Skeletal muscle cell (primary cell): Measurements from ENCODE around the gene SRD5A1.

Experiments
- DNase-seq: peaks from one replicate; pipeline ENCODE4 v3.0.0-alpha.2; 2010; ENCODE audit warnings: low read depth
- H3K4me3 ChIP-seq: 2 replicates; pipeline ENCODE4 v1.5.1; 2011; ENCODE audit warnings: low read depth, mild to moderate bottlenecking, control low read depth, low read length, moderate library complexity

The SRD5A1 gene, protein sequence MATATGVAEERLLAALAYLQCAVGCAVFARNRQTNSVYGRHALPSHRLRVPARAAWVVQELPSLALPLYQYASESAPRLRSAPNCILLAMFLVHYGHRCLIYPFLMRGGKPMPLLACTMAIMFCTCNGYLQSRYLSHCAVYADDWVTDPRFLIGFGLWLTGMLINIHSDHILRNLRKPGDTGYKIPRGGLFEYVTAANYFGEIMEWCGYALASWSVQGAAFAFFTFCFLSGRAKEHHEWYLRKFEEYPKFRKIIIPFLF

GRCh38 chr5:6632888-6633468 lies at the start of gene SRD5A1, which contains the start of gene NSUN2:
Gene SRD5A1 (plus strand): TSS chr5:6633440. CDS start chr5:6633577, 137 bp downstream.
Gene NSUN2 (minus strand): TSS chr5:6633044. CDS start chr5:6632979, 65 bp downstream.
- H3K4me3 ChIP-seq: peak within 1 kb of the TSS; percentile 82
- peak; percentile 73 for DNase-seq

DNA sequence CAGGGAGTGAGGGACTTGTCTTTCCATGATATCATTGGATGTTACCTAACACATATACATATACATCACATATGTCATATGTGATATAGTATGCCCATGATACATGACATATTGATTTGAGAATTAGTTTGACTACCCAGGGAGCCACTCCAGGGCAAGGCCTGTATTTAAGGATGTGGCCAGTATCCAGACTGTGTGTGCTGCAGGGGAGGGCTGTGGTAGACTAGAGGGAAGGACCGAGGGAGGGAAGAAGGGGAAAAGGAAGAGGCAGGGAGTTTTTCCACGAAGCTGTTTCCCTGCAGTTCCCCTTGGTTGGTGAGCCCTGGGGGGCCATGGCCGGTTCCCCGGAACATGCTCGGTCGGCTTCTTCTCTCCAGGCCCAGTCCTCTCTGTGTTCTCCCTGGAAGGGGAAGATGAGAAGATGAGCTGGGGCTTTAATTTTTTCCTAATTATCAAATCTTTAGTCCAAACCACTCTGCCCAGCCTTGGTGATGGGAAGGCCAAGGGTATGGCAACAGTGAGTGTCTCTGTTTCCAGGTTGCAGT lies 49.1 kb upstream of the SRD5A1 start:
- H3K4me3 ChIP-seq: no peak overlapping the region
- no peak for DNase-seq

GRCh38 chr5:6584727-6585126 lies 48.5 kb upstream of the SRD5A1 start:
- no peak overlapping the region for H3K4me3 ChIP-seq
- DNase-seq: no peak

- H3K4me3 ChIP-seq: no peak overlapping the region
- no peak for DNase-seq
Measured at GRCh38 chr5:6585168-6585567, 48.1 kb upstream of the SRD5A1 start.

GRCh38 chr5:6585939-6586646 lies 47.1 kb upstream of the SRD5A1 start:
- no peak overlapping the region for H3K4me3 ChIP-seq
- no peak for DNase-seq

DNA sequence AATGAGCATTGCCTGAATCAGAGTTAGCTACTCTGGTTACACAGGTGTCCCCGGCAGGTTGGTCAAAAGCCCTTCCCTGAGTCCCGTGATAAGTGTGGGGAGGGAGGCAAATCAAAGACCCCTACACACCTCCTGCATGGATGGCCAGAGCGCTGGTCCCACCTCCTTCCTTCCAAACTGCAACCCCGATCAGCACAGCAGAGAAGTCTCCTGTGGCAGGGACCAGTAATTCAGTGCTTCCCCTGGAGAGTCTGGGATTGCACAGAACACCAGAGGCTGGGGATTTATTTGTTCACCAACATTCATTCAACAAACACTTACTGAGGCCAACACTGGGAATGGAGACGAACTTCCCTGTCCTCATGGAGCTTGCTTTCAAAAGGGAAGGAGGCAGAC lies 46.6 kb upstream of the SRD5A1 start:
- no peak for DNase-seq
- H3K4me3 ChIP-seq: no peak overlapping the region

- H3K4me3 ChIP-seq: no peak overlapping the region
- DNase-seq: no peak
Measured at GRCh38 chr5:6587171-6587570, 46.1 kb upstream of the SRD5A1 start.

DNA sequence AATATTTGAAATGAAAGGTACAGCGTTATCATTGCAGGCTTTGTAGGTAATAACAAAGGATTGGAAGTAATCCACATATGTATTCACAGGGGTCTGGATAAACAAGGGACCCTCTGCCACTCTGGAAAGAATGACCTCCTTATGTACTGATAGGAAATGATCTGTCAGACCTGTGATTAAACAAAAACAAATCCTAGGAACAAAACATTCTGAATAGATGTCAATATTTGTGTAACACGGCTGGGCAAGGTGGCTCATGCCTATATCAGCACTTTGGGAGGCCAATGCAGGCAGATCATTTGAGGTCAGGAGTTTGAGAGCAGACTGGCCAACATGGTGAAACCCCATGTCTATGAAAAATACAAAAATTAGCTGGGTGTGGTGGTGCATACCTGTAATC lies 42.7 kb upstream of the SRD5A1 start:
- no peak overlapping the region for H3K4me3 ChIP-seq

GRCh38 chr5:6591671-6592288 lies 41.5 kb upstream of the SRD5A1 start:
- no peak overlapping the region for H3K4me3 ChIP-seq
- no peak for DNase-seq

More for the DNA sequence above, 42.7 kb upstream of the SRD5A1 start:
- no peak for DNase-seq

GRCh38 chr5:6592601-6593000 lies 40.6 kb upstream of the SRD5A1 start:
- peak; percentile 16 for DNase-seq
- H3K4me3 ChIP-seq: no peak overlapping the region

DNA sequence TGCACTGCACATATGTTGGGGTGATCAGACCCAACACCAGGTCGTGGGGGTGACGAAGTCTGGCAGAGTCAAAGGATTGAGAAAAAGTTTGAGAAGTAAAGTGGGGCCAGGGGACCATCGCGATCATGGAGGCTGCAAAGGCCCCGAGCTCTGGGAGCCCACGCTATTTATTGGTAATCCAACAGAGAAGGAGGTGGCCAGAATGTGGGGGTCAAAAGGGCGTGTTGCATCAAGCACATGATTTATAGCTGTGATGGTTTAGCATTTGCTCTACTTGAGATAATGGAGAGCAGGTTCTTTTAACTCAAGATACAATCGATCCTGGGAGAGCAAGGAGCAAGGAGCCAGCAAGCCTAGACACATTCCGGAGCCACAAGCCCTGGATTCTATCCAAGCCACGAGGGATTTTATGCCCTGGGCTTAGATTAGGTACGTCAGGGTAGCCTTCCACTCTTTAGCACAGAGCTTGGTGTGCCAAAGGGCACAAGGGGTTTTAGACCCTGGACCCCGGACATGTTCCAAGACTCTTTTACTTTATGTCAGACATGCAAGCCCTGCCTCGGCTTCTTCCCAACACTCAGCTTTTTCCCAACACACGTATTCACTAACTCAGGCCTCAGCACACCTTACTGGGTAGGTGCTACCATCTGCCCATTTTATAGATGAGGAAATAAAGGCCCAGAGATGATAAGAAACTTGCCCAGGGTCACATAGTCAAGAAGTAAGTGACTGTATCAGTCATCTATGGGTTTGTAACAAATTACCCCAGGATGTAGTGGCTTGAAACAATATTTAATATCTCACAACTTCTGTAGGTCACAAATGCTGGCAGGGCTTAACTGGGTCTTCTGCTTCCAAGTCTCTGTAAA lies 39.9 kb upstream of the SRD5A1 start:
- H3K4me3 ChIP-seq: no peak overlapping the region
- no peak for DNase-seq

DNA sequence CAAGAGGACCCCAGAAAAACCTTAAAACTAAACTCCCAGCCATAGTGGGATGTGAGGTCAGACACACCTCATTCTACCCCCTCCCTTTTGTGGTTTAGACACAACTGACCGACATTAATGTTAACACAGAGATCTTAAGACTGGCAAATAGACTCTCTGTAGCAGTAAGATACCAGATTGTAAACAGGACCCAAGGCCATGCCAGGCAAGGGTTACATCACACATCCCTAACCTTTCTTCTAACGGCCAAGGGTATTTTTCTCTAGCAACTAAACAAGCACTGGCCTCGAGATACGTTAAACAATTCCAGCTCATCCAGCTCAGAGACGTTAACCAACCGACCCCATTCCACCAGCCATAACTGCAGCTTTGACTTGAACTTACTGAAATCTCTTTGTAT lies 39.2 kb upstream of the SRD5A1 start:
- no peak overlapping the region for H3K4me3 ChIP-seq
- no peak for DNase-seq

DNA sequence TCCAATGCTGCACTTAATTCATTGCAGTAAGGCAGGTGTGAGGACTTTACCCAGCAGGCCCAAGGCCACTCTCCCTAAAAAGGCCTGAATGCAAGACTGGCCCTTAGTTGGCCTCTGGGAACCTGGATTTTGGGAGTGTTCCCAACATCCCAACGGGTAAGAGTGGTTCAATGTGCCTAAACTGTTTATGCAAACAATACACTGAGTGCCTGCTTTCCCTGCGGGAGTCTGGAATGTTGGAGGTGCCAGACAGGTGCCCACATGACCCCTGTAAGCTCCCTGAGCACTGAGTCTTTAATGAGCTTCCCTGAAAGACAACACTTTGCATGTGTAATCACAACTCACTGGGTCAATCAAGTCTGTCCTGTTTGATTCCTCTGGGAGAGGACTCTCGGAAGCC lies 37.8 kb upstream of the SRD5A1 start:
- DNase-seq: no peak
- no peak overlapping the region for H3K4me3 ChIP-seq

- no peak for DNase-seq
- no peak overlapping the region for H3K4me3 ChIP-seq
Measured at GRCh38 chr5:6596388-6596787, 36.9 kb upstream of the SRD5A1 start.

- no peak for DNase-seq
- H3K4me3 ChIP-seq: no peak overlapping the region
Measured at GRCh38 chr5:6597557-6597956, 35.7 kb upstream of the SRD5A1 start.

GRCh38 chr5:6598351-6598900 lies 34.8 kb upstream of the SRD5A1 start:
- no peak overlapping the region for H3K4me3 ChIP-seq
- DNase-seq: no peak

DNA sequence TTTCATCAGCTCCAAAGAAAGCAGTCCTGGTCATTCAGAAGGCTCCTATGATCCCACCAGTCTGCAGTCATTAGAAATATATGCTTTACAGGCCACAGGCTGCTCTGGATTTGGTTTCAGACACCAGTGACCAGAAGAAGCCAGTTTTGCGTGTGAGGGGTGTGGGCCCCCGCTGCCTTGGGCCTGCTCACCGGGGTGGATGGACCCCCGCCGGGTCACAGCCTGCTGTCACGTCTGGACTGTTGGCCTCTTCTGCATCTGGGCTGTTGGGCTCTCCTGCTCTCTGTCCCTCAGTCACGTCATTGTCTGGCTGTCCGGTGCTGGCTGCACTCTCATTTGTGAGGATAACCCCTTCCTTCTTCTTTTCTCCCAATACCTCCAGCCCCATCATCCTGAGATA lies 33.5 kb upstream of the SRD5A1 start:
- DNase-seq: no peak
- H3K4me3 ChIP-seq: no peak overlapping the region

GRCh38 chr5:6601271-6601670 lies 32.0 kb upstream of the SRD5A1 start:
- H3K4me3 ChIP-seq: no peak overlapping the region
- DNase-seq: no peak

GRCh38 chr5:6601816-6602215 lies 31.4 kb upstream of the SRD5A1 start:
- H3K4me3 ChIP-seq: no peak overlapping the region
- DNase-seq: no peak
